Skeletal muscle tissue (tissue), 4 donors: ENCODE measurements around the gene POU2AF3. TPM values are rescaled to one million over a fixed set of nuclear protein-coding genes. Genes with fewer than 3 reads are reported as not detected.
"Not testable (repeated sequence)": the region's sequence is repeated elsewhere in the genome, so short reads cannot be mapped to it uniquely, and the experiment has no call there.

Experiments used
- H3K27ac ChIP-seq: one replicate; pipeline ENCODE4 v1.7.0; 2013; ENCODE audit warnings: mild to moderate bottlenecking, low read depth, low read length, inconsistent platforms
- H3K27me3 ChIP-seq, 3 donors: one replicate each; pipeline ENCODE4 v1.7.0; 2013; ENCODE audit warnings: low read length in 3 of 3; ENCODE audit not compliant: control insufficient read depth in 3 of 3, insufficient read depth in 3 of 3
- H3K36me3 ChIP-seq, 3 donors: one replicate each; pipeline ENCODE4 v1.7.0; 2013; ENCODE audit warnings: low read length in 3 of 3; ENCODE audit not compliant: control insufficient read depth in 3 of 3, insufficient read depth in 3 of 3
- H3K4me1 ChIP-seq, 3 donors: one replicate each; pipeline ENCODE4 v1.7.0; 2013; ENCODE audit warnings: low read length in 3 of 3, mild to moderate bottlenecking in 3 of 3; ENCODE audit not compliant: control insufficient read depth in 3 of 3, insufficient read depth in 3 of 3
- H3K4me3 ChIP-seq, 3 donors: one replicate each; pipeline ENCODE4 v1.7.0; 2013; ENCODE audit warnings: low read length in 3 of 3
- H3K9ac ChIP-seq, 3 donors: one replicate each; pipeline ENCODE4 v1.7.0; 2013; ENCODE audit warnings: low read length in 3 of 3, mild to moderate bottlenecking in 3 of 3, moderate library complexity in 2 of 3, low read depth in 1 of 3
- H3K9me3 ChIP-seq, 3 donors: one replicate each; pipeline ENCODE4 v1.7.0; 2013; ENCODE audit warnings: low read length in 3 of 3; ENCODE audit not compliant: control insufficient read depth in 3 of 3
- total RNA-seq: library from RNA; depleted of rRNA; stranded (reverse); fragments of >200 nt; gene quantifications from one replicate; pipeline ENCODE4 v1.2.3, GENCODE V29; 2014
- donor health status: Osteomylitis.

POU2AF3 gene
- total RNA-seq, 1 donor from 2014 or later, result 0.52 TPM

DNA sequence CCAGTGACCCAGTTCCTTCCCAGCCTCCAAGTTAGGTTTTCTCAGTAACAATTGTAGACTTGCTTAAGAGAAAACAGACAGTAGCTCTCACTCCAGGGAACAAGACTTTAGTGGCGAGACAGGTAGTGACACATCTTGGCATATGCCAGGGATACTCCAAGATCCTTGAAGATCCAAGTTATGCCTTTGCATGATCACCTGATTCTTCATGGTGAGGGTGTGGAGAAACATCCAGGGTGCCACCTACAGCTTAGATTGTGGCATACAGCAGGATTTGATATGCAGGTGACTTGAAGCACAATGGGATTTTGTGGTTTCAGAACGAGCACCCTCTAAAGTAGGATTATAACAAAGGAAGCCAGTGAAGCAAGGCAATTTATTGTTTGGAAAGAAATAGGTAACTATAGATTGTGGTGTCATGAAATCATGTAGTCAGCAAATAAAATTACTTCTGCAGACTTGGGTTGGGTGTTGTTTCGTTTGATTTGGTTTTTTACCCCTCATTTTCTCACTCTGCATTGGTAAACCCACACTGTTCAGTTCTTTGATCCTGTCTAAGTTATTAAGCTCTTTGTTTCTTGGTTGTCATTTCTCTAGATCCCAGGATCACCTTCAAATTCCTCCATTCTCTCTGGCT is 9.2 kb downstream of the POU2AF3 start:
- H3K36me3 ChIP-seq, result no peaks in the 10 kb centered on the region
- no peak overlapping the region for H3K4me3 ChIP-seq
- H3K9ac ChIP-seq, result no peak overlapping the region
- peaks cover 0 to 3% (median 0%) of the 10 kb centered on the region in 3 donors for H3K4me1 ChIP-seq
- peaks cover 0 to 6% (median 0%) of the 10 kb centered on the region in 3 donors for H3K27me3 ChIP-seq
- no peak overlapping the region for H3K27ac ChIP-seq
- no peaks in the 10 kb centered on the region for H3K9me3 ChIP-seq

DNA sequence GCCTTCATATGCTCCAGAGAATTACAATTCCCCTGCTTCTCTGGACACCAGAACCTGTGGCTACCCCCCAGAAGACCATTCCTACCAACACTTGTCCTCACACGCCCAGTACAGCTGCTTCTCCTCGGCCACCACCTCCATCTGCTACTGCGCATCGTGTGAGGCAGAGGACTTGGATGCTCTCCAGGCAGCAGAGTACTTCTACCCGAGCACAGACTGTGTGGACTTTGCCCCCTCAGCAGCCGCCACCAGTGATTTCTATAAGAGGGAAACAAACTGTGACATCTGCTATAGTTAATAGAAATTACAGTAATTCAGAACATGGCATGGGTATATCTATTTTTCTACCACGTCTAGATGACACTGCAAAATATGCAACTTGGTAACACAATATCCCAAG is 9.8 kb downstream of the POU2AF3 start:
- no peak overlapping the region for H3K27ac ChIP-seq

DNA sequence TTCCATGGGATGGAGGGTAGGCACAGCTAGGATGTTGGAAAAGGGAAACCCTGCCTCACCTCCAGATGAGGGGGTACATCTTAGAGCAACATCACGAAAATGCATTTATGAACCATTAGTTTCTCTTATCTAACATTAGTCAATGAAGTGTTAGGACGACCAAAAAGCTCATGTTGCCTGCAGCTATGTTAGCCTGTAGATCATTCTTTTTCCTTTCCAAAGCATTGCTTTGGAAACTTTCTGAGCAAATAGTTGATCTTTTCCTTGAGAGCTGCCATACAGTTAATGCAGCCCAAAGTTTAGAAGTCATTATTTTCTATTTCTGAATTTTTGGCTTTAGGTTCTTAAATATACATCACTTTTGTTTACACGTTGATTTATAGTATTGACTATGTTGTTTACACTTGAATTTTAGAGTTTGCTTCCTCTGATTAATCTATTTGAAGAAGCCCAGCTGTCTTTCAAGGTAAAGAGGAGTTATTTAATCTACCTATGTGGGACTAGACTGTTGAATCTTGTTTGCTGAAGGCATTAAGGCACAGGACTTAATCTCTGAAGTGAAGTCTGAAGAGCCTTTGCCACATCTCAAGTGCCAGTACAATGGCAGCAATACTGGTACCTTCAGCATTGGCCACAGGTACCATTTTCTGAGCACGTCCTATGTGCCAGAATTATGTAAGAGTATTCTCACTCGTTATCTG is 11.0 kb downstream of the POU2AF3 start:
- Histone ChIP-seq H3K36me3 (no peaks in the 10 kb centered on the region), H3K27me3 (peaks cover 0 to 6% (median 0%) of the 10 kb centered on the region in 3 donors), H3K9me3 (no peaks in the 10 kb centered on the region), H3K9ac (no peak overlapping the region), H3K27ac (no peak overlapping the region), H3K4me1 (peaks cover 0 to 3% (median 0%) of the 10 kb centered on the region in 3 donors), H3K4me3 (no peak overlapping the region)

More for the DNA sequence above, 9.8 kb downstream of the POU2AF3 start:
- no peaks in the 10 kb centered on the region for H3K9me3 ChIP-seq
- H3K4me3 ChIP-seq, result no peak overlapping the region
- no peak overlapping the region for H3K9ac ChIP-seq
- peaks cover 0 to 6% (median 0%) of the 10 kb centered on the region in 3 donors for H3K27me3 ChIP-seq
- H3K36me3 ChIP-seq, result no peaks in the 10 kb centered on the region
- H3K4me1 ChIP-seq, result peaks cover 0 to 3% (median 0%) of the 10 kb centered on the region in 3 donors

- no peak overlapping the region for H3K27ac ChIP-seq
Measured at GRCh38 chr11:111310088-111310487, 11.7 kb downstream of the POU2AF3 start.

GRCh38 chr11:111310723-111311122 is 12.4 kb downstream of the POU2AF3 start:
- Histone ChIP-seq H3K4me3 (no peak overlapping the region), H3K9ac (no peak overlapping the region), H3K27me3 (peaks cover 0 to 6% (median 0%) of the 10 kb centered on the region in 3 donors), H3K36me3 (no peaks in the 10 kb centered on the region), H3K9me3 (no peaks in the 10 kb centered on the region), H3K27ac (no peak overlapping the region), H3K4me1 (peaks cover 0 to 3% (median 0%) of the 10 kb centered on the region in 3 donors)

More at GRCh38 chr11:111310088-111310487, 11.7 kb downstream of the POU2AF3 start:
- Histone ChIP-seq H3K4me3 (no peak overlapping the region), H3K9ac (no peak overlapping the region), H3K27me3 (peaks cover 0 to 6% (median 0%) of the 10 kb centered on the region in 3 donors), H3K4me1 (peaks cover 0 to 3% (median 0%) of the 10 kb centered on the region in 3 donors), H3K9me3 (no peaks in the 10 kb centered on the region), H3K36me3 (no peaks in the 10 kb centered on the region)

GRCh38 chr11:111312076-111312475 is 13.7 kb downstream of the POU2AF3 start:
- Histone ChIP-seq H3K4me3 (no peak overlapping the region), H3K9ac (no peak overlapping the region), H3K4me1 (peaks cover 0 to 3% (median 0%) of the 10 kb centered on the region in 3 donors), H3K27me3 (peaks cover 0 to 6% (median 0%) of the 10 kb centered on the region in 3 donors), H3K36me3 (no peaks in the 10 kb centered on the region), H3K27ac (no peak overlapping the region), H3K9me3 (no peaks in the 10 kb centered on the region)

- Histone ChIP-seq H3K9me3 (no peaks in the 10 kb centered on the region), H3K27ac (no peak overlapping the region), H3K27me3 (no peaks in the 10 kb centered on the region), H3K4me1 (peaks cover 0 to 4% (median 3%) of the 10 kb centered on the region in 3 donors), H3K9ac (no peak overlapping the region), H3K4me3 (no peak overlapping the region), H3K36me3 (no peaks in the 10 kb centered on the region)
Measured at GRCh38 chr11:111319296-111319695, 20.9 kb downstream of the POU2AF3 start.

DNA sequence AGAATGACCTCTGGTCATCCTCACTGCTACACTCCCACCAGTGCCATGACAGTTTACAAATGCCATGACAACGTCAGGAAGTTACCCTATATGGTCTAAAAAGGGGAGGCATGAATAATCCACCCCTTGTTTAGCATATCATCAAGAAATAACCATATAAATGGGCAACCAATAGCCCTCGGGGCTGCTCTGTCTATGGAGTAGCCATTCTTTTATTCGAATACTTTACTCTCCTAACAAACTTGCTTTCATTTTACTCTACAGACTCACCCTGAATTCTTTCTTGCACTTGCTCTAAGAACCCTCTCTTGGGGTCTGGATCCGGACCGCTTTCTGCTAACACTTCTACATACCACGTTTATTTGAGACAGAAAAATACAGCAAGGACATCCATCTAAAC is 21.9 kb downstream of the POU2AF3 start:
- not testable (repeated sequence) for H3K4me3 ChIP-seq, H3K36me3 ChIP-seq

GRCh38 chr11:111320728-111321568 is 22.6 kb downstream of the POU2AF3 start:
- Histone ChIP-seq H3K4me3 (no peak overlapping the region), H3K9me3 (no peaks in the 10 kb centered on the region), H3K36me3 (no peaks in the 10 kb centered on the region), H3K9ac (no peak overlapping the region), H3K4me1 (peaks cover 0 to 4% (median 3%) of the 10 kb centered on the region in 3 donors), H3K27ac (no peak overlapping the region), H3K27me3 (no peaks in the 10 kb centered on the region)

More for the DNA sequence above, 21.9 kb downstream of the POU2AF3 start:
- not testable (repeated sequence) for H3K27me3 ChIP-seq, H3K9ac ChIP-seq, H3K27ac ChIP-seq, H3K4me1 ChIP-seq, H3K9me3 ChIP-seq
